Endothelial cell of umbilical vein (primary cell): Measurements from ENCODE around the gene SOCS3. TPM values are rescaled to one million over a fixed set of nuclear protein-coding genes. Genes with fewer than 3 reads are reported as not detected.

Experiments
- BruUV-seq: library from RNA; stranded (reverse); fragments of 400-500 nt; replicated peaks from 2 replicates; lab custom pipeline; 2021; lab: Mats Ljungman, UMichigan
- CTCF ChIA-PET: fragments of 300-600, 350-600 bp; sonication (Branson Sonifier 250); formaldehyde crosslinking; loops from one replicate; lab custom pipeline; 2021; ENCODE audit warnings: antibody characterized with exemption, inconsistent platforms; lab: Charles Lee
- POLR2A ChIA-PET: fragments of 300-600, 350-600 bp; sonication (Branson Sonifier 250); formaldehyde crosslinking; loops from one replicate; lab custom pipeline; 2021; ENCODE audit warnings: antibody characterized with exemption, inconsistent platforms; lab: Charles Lee
- DNase-seq: peaks from one replicate; pipeline ENCODE4 v3.0.0-alpha.2; 2011; ENCODE audit warnings: low read depth, low spot score
- FAIRE-seq: peaks from 2 replicates; lab custom pipeline; 2011; peaks lifted over from hg19 to GRCh38; lab: Jason Lieb, UNC
- H2AFZ ChIP-seq: 2 replicates; pipeline ENCODE4 v1.6.0; 2012; ENCODE audit warnings: low read depth, low read length, control low read depth, inconsistent platforms
- H3K27ac ChIP-seq: 2 replicates; pipeline ENCODE4 v1.5.1; 2011; ENCODE audit warnings: low read depth, mild to moderate bottlenecking, control low read depth, low read length, moderate library complexity; ENCODE audit not compliant: insufficient read depth
- H3K27me3 ChIP-seq, 2 experiments: 2 replicates each; pipeline versions ENCODE4 v1.6.0 to v1.6.1; 2011; ENCODE audit warnings: low read length in 2 of 2, mixed read lengths in 1 of 2; ENCODE audit not compliant: control insufficient read depth in 2 of 2, insufficient read depth in 2 of 2
- H3K36me3 ChIP-seq, 2 experiments: 2 replicates in 1 of 2; 3 replicates in 1 of 2; pipeline ENCODE4 v1.5.1; 2011; ENCODE audit warnings: low read length in 2 of 2, mild to moderate bottlenecking in 1 of 2, moderate library complexity in 1 of 2; ENCODE audit not compliant: control insufficient read depth in 2 of 2, insufficient read depth in 2 of 2; ENCODE audit errors: extremely low read depth in 1 of 2
- H3K4me1 ChIP-seq: 3 replicates; pipeline ENCODE4 v1.5.1; 2011; ENCODE audit warnings: mild to moderate bottlenecking, low read length; ENCODE audit not compliant: control insufficient read depth, insufficient read depth; ENCODE audit errors: extremely low read depth
- H3K4me2 ChIP-seq: 2 replicates; pipeline ENCODE4 v1.6.1; 2011; ENCODE audit warnings: low read length, control low read depth, mixed read lengths; ENCODE audit not compliant: insufficient read depth
- H3K4me3 ChIP-seq, 3 experiments: fragments of 200-600 bp in 1 of 3; sonication (generic), shearing (Covaris generic) in 1 of 3; replicated peaks in 1 of 3; 2 replicates each; pipeline ENCODE4 v1.5.1; 2011 to 2016; ENCODE audit warnings: control low read depth in 3 of 3, low read length in 3 of 3, mild to moderate bottlenecking in 2 of 3, inconsistent platforms in 1 of 3, low read depth in 1 of 3, moderate library complexity in 1 of 3; ENCODE audit not compliant: insufficient read depth in 1 of 3
- H3K79me2 ChIP-seq: 2 replicates; pipeline ENCODE4 v1.6.0; 2012; ENCODE audit warnings: low read length, inconsistent platforms; ENCODE audit not compliant: control insufficient read depth, insufficient read depth
- H3K9ac ChIP-seq: replicated peaks from 2 replicates; pipeline ENCODE3; 2011; ENCODE audit warnings: low read length, control low read depth; ENCODE audit not compliant: insufficient read depth; ENCODE audit errors: extremely low read depth
- H3K9me1 ChIP-seq: replicated peaks from 3 replicates; pipeline ENCODE4 v1.6.0; 2011; ENCODE audit warnings: mild to moderate bottlenecking, low read length; ENCODE audit not compliant: control insufficient read depth, insufficient read depth; ENCODE audit errors: extremely low read depth
- H3K9me3 ChIP-seq: replicated peaks from 2 replicates; pipeline ENCODE4 v1.5.1; 2012; ENCODE audit warnings: low read length, inconsistent platforms; ENCODE audit not compliant: control insufficient read depth, insufficient read depth
- H4K20me1 ChIP-seq: replicated peaks from 2 replicates; pipeline ENCODE3; 2011; ENCODE audit warnings: mild to moderate bottlenecking, low read length; ENCODE audit not compliant: control insufficient read depth, insufficient read depth; ENCODE audit errors: extremely low read depth
- EZH2 ChIP-seq: IDR thresholded peaks from 2 replicates; pipeline ENCODE4 v1.6.1; 2012; ENCODE audit warnings: borderline replicate concordance, low read depth, mild to moderate bottlenecking, moderate library complexity, low read length, inconsistent platforms; ENCODE audit not compliant: severe bottlenecking
- FOS ChIP-seq: IDR thresholded peaks from 2 replicates; pipeline ENCODE4 v1.6.1; 2011; ENCODE audit warnings: mild to moderate bottlenecking, low read length, moderate library complexity, borderline replicate concordance; ENCODE audit not compliant: insufficient read depth
- GATA2 ChIP-seq: IDR thresholded peaks from 2 replicates; pipeline ENCODE4 v1.7.0; 2011; ENCODE audit warnings: low read depth, mild to moderate bottlenecking, moderate library complexity, mixed read lengths, low read length; ENCODE audit not compliant: insufficient read length, insufficient read depth
- JUN ChIP-seq: IDR thresholded peaks from 2 replicates; pipeline ENCODE4 v1.6.1; 2011; ENCODE audit warnings: borderline replicate concordance, low read depth; ENCODE audit not compliant: insufficient read length, insufficient read depth
- MYC ChIP-seq: IDR thresholded peaks from one replicate; pipeline ENCODE4 v1.6.1; 2011; ENCODE audit warnings: mild to moderate bottlenecking, low read depth, low read length
- POLR2A ChIP-seq: IDR thresholded peaks from 2 replicates; pipeline ENCODE4 v1.6.1; 2012; ENCODE audit warnings: low read depth, mild to moderate bottlenecking, control low read depth, low read length
- POLR2AphosphoS5 ChIP-seq: IDR thresholded peaks from 2 replicates; pipeline ENCODE4 v1.6.1; 2012; ENCODE audit warnings: low read depth, mild to moderate bottlenecking, control low read depth, low read length, moderate library complexity; ENCODE audit not compliant: insufficient read depth
- dilution Hi-C: fragments of 300-500 bp; cut with MboI; formaldehyde crosslinking; loops from one replicate; pipeline ENCODE4 v1.15.0; 2019; ENCODE audit warnings: low sequenced_read_pairs; ENCODE audit not compliant: extremely low pct_ligation_motif_present
- intact Hi-C: fragments of 100-400 bp; cut with micrococcal nuclease; formaldehyde crosslinking; loops from one replicate; pipeline ENCODE4 v1.10.0; 2022
- polyA plus RNA-seq, 4 experiments: library from polyadenylated mRNA; depleted of rRNA in 3 of 4; stranded (reverse) in 3 of 4; unstranded in 1 of 4; fragments of >200 nt; gene quantifications; 2 replicates each; pipeline versions ENCODE4 v1.2.1 to v1.2.3, GENCODE V29; 2011 to 2012; ENCODE audit warnings: missing spikeins in 1 of 4
- total RNA-seq: library from RNA; stranded (reverse); gene quantifications from 2 replicates; pipeline ENCODE4 v1.2.3, GENCODE V29; 2021
- TF ChIP-seq, protein P1 (sequence below), 2 donors: IDR thresholded peaks; 1 replicate in 1 of 2; 2 replicates in 1 of 2; pipeline ENCODE4 v1.5.1; 2011; ENCODE audit warnings: low read length in 2 of 2, mild to moderate bottlenecking in 2 of 2, moderate library complexity in 2 of 2, control low read depth in 1 of 2, inconsistent platforms in 1 of 2, low read depth in 1 of 2; ENCODE audit not compliant: insufficient read depth in 1 of 2; ENCODE audit errors: extremely low read depth in 1 of 2

SOCS3 gene
- total and polyA plus RNA-seq, 2 donors (not counting 3 experiments of a cell fraction or from before 2014, with no cell fraction given): 6.2 to 14.3 TPM

DNA sequence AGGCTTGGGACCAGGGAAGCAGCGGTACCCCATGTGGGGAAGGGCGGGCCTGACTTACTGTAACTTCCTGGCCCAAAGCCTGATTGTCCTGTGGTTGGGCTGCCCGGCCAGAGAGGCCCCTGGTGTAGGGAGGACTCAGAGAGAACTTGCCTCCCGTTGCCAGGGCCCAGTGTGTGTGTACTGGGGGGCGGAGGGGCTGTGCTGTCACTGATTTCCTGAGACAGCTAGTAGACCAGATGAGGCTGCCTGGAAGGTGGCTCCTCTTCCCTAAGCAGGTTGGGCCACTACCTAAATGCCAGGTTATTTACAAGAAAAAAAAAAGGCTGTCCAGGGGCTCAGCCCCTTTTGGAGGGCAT, 16.7 kb downstream of the SOCS3 start:
- peak overlapping the region; percentile 82 for H3K27ac ChIP-seq
- FAIRE-seq: peak; percentile 72
- no peaks in the 10 kb centered on the region for H3K79me2 ChIP-seq
- TF ChIP-seq MYC (no peak), POLR2A (no peak), JUN (no peak), GATA2 (no peak), POLR2AphosphoS5 (no peak), EZH2 (no peak)
- H3K9ac ChIP-seq: no peak overlapping the region
- H3K9me3 ChIP-seq: no peaks in the 10 kb centered on the region
- no peaks in the 10 kb centered on the region for H3K36me3 ChIP-seq
- no TSS peak for BruUV-seq
- peak; percentile 48 for DNase-seq
- H3K27me3 ChIP-seq: no peaks in the 10 kb centered on the region
- peaks cover 36% of the 10 kb centered on the region for H3K4me1 ChIP-seq
- H4K20me1 ChIP-seq: no peaks in the 10 kb centered on the region
- no peak overlapping the region for H3K4me2 ChIP-seq
- intact Hi-C loops (loop anchor here (1.0 to 2.0 kb wide), 2 partner anchors 19 to 32 kb away; no protein-coding TSS in a partner anchor), dilution Hi-C loops (no loop called here)
- H2AFZ ChIP-seq: no peak overlapping the region
- H3K9me1 ChIP-seq: no peaks in the 10 kb centered on the region
- no peak overlapping the region for H3K4me3 ChIP-seq
- ChIA-PET POLR2A (interaction anchor here (1.5 to 2.0 kb wide), 2 partner anchors 16 to 18 kb away, joined by 6 read pairs; partner anchors contain the start of gene SOCS3), CTCF (interaction anchor here (0.9 to 4.3 kb wide), 5 partner anchors 15 to 79 kb away, joined by 3 to 27 read pairs (median 5); partner anchors contain the start of gene SOCS3)

DNA sequence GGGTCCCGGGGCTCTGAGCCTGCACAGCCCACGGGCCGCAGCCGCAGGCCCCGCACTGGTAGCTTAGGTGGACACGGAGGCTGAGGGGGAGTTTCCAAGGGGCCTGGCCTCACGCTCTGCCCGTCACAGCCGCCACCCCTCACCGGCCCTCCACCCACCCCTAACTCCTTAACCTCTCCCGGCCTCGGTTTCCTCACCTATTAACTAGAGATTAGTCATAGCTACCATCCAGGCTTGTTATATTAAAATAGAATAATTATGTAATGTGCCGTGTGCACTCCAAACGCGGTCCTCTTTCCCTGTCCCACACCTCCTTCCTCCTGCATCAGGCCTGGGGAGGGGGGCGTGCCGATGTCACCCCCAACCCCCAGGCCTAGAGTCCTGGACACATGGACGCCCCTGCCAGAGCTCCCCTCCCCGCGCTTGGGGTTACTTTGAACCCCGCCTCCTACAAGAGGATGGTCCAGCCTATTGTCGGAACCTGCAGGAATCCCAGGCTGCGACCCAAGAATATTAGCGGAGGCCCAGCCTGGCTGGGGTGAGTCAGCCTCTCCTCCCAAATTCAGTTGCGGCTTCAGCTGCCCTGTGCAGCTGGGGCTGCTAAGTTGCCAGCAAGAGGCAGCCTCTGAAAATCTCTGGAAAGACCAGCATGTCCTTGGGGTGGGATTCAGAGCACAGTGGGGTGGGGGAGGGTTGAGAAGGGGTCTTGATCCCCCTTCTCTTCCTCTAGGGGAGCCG, 17.3 kb downstream of the SOCS3 start:
- TF ChIP-seq MYC: no peak
- TF ChIP-seq, protein P1, sequence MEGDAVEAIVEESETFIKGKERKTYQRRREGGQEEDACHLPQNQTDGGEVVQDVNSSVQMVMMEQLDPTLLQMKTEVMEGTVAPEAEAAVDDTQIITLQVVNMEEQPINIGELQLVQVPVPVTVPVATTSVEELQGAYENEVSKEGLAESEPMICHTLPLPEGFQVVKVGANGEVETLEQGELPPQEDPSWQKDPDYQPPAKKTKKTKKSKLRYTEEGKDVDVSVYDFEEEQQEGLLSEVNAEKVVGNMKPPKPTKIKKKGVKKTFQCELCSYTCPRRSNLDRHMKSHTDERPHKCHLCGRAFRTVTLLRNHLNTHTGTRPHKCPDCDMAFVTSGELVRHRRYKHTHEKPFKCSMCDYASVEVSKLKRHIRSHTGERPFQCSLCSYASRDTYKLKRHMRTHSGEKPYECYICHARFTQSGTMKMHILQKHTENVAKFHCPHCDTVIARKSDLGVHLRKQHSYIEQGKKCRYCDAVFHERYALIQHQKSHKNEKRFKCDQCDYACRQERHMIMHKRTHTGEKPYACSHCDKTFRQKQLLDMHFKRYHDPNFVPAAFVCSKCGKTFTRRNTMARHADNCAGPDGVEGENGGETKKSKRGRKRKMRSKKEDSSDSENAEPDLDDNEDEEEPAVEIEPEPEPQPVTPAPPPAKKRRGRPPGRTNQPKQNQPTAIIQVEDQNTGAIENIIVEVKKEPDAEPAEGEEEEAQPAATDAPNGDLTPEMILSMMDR (IDR thresholded peaks at IDR 0.05; ENCODE audit: extremely low read depth in 1 of 2, insufficient read depth in 1 of 2, low read depth in 1 of 2, low read length in 2 of 2): no peak
- TF ChIP-seq FOS: peak; percentile 33
- TF ChIP-seq EZH2: no peak
- no peak for TF ChIP-seq POLR2A
- Histone ChIP-seq H4K20me1 (no peaks in the 10 kb centered on the region), H3K9me3 (no peaks in the 10 kb centered on the region), H3K4me1 (peaks cover 36% of the 10 kb centered on the region), H2AFZ (no peak overlapping the region), H3K9me1 (no peaks in the 10 kb centered on the region), H3K27ac (peak overlapping the region; percentile 82), H3K4me3 (peak overlapping the region in 2 of 3 experiments; percentile 5 to 15), H3K36me3 (no peaks in the 10 kb centered on the region), H3K27me3 (no peaks in the 10 kb centered on the region), H3K4me2 (peak overlapping the region; percentile 41), H3K79me2 (no peaks in the 10 kb centered on the region), H3K9ac (peak overlapping the region; percentile 85)
- intact Hi-C loops: loop anchor here (1.0 to 2.0 kb wide), 3 partner anchors 18 to 32 kb away; partner anchors contain the start of gene SOCS3
- no TSS peak for BruUV-seq
- DNase-seq (peak; percentile 35), FAIRE-seq (peak; percentile 69)
- ChIA-PET POLR2A (interaction anchor here (2.0 to 2.3 kb wide), 2 partner anchors 17 to 18 kb away, joined by 6 to 12 read pairs; partner anchors contain the start of gene SOCS3), CTCF (interaction anchor here (0.7 to 4.3 kb wide), 8 partner anchors 16 to 91 kb away, joined by 3 to 27 read pairs (median 3); partner anchors contain the start of gene SOCS3)
- dilution Hi-C loops: no loop called here
